HTERT RPE-1 (cell line): ENCODE results near the gene ZNF729.
"Not testable (repeated sequence)": the region's sequence is repeated elsewhere in the genome, so short reads cannot be mapped to it uniquely, and the experiment has no call there.

Experiments
- in situ Hi-C: fragments of 300-500 bp; cut with MboI; formaldehyde crosslinking; loops from 4 replicates; pipeline ENCODE4 v1.14.3; 2020; ENCODE audit warnings: low sequenced_read_pairs

Gene ZNF729

DNA sequence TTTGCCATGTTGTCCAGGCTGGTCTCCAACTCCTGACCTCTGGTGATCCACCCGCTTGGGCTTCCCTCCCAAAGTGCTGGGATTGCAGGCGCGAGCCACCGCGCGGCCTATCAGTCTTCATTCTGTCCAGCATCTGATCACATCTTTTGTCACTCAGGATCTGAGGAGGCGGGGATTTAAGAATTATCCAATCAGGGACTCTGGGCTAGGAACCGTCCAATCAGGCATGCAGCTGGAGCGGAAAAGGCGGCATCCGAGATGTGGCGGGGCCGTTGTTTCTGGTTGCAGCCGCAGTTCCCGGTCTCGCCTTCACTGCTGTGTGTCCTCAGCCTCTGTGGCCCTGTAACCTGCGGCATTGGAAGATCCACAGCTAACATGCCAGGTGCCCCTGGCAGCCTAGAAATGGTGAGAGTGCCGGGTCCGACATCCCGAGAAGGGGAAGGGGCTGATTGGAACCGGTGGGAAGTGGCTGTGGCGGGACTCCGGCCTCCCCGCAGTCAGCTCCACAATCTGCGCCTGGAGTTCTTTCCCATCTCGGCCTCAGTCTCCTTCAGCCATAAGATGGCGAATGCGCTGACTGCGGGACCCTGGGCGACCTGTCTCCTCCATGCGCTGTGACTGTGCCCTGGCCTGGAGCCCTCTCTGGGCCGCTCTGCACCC is at the start of gene ZNF729:
Gene ZNF729 (plus strand): TSS at position 291 of the 660 bp plus-strand sequence. CDS start 85 bp downstream, at position 376.
- in situ Hi-C loops, result no loop called here

DNA sequence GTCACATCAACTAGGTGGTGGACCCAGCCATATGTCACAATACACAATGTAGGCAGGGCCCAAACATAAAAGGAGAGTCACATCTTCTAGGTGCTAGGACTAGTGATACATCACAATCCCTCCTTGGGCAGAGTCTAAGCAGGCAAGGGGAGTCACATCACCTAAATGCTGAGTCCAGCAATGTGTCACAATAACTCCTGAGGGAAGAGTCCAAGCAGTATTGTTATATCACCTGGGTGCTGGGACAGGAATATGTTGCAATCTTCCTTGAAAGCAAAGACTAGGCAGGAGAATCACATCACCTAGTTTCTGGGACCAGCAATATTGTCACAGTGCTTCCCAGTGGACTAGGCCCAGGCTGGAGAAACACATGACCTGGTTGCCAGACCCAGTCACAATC is 29.4 kb upstream of the ZNF729 start:
- in situ Hi-C loops, result no loop called here

DNA sequence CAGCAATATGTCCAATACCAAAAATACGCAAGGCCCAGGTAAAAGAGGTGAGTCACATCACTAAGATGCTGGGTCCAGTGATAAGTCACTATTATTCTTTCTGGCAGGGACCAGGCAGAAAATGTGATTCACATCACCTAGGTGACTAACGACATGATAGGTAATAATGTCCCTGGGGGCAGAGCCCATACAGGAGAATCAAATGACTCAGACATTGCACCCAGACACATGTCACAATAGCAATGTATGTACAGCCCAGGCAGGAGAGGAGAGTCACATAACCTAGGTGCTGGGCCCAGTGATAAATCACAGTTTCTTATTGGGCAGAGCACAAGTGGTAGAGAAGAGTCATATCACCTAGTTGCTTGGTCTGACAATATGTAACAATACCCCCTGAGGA is 28.9 kb upstream of the ZNF729 start:
- in situ Hi-C loops, result no loop called here

DNA sequence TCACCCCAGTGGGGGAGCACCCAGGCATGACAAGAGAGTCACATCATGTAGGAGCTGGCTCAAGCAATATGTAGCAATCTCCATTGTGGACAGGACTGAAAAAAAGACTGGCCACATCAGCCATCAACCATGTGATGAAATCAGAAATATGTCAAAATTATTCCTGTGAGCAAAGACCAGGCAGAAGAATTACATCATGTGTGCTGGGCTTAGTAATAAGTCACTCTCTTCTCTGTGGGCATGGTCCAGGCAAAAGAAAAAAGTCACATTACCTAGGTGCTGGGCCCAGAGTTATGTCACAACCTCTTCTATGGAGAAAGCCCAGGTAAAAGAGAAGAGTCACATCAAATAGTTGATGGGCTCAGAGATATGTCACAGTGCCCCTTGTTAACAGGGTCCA is 28.3 kb upstream of the ZNF729 start:
- in situ Hi-C loops, result no loop called here

DNA sequence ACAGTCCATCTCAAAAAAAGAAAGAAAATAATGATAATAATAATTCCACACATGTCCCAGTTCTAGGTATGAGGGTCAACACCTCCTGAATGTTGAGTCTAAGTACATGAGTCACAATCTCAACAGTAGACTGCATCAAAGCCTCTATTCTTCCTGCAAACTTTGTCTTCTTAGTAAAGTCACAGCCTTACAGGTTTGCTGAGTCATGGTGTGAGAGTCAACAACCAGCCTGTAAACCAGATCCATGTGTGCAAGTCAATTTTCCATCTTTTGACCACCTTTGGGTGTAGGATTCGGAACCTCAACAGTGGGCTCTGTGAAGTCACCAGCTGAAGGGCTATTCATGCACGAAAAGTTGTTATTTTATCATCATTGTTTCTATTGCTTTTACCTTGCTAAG is 25.7 kb upstream of the ZNF729 start:
- in situ Hi-C loops, result no loop called here

DNA sequence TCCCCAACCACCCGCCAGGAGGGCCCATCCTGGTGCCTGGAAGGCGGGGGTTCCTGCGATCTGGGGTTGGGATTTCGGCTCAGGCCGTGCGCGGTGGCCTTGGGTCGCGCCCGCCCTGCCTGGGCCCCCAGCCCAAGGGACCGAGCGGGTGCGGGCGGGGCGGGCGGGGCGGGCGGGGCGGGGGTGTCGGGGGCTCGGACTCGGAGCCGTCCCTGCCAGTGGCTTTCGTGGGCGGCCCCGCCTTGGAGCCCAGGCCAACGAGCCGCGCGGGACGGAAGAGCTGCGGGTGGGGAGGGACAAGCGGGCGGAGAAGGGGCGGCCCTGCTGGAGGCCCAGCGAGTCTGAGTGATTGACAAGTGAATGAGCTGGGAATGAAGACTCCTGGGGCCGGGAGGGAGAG is 24.6 kb upstream of the ZNF729 start:
- in situ Hi-C loops, result no loop called here

DNA sequence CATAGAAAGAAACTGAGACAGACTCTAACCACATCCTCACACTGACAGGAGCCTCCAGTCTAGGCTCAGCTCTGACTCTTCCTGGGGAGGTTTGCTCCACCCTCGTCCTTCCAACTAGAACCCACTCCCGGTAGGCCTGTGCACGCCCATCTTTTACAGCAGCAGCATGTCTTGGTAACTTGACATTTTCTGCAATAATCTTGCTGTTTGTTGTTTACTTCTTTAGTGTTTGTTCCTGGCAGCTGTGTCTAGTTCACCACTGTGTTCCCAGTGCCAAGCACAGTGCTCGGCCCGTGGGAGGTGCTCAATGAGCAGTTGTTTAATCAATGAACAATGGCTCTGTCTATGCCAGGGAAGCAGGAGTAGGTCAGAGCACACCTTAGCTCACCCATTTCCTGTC is 23.1 kb upstream of the ZNF729 start:
- in situ Hi-C loops, result no loop called here

DNA sequence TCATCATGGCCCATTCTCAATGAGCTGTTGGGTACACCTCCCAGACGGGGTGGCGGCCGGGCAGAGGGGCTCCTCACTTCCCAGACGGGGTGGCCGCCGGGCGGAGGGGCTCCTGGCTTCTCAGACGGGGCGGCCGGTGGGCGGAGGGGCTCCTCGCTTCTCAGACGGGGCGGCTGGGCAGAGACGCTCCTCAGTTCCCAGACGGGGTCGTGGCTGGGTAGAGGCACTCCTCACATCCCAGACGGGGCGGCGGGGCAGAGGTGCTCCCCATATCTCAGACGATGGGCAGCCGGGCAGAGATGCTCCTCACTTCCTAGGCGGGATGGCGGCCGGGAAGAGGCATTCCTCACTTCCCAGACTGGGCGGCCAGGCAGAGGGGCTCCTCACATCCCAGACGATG is 35.3 kb downstream of the ZNF729 start:
- in situ Hi-C loops, result not testable (repeated sequence)

DNA sequence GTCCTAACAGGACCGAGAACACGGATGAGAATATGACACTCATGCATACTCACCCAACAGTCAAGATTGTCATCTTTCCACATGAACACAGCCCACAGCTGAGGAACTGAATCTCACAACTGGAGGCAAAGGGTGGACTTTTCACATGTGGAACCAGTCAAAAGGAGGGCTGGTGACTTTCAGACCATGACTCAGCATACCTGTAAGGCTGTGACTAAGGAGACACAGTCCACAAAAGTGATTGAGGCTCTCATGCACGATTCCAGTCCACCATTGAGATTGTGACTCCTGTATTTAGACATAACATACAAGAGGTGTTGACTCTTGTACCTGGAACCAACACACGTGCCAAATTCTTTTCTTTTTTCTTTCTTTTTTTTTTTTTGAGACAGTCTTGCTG is 40.0 kb downstream of the ZNF729 start:
- in situ Hi-C loops, result no loop called here

DNA sequence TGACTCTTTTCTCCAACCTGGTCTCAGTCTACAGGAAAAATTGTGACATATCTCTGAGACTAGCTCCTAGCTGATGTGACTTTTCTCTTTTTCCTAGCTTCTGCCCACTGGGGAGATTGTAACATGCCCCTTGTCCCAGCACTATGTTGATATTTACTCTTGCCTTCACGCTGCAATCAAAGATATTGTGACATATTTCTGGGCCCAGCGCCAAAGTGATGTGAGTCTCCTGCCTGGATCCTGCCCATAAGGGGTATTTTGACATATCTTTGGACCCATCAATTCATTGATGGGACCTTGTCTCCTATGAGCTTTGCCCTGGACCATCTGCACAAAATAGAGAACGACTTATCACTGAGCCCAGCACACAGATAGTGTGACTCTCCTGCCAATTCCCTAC is 41.1 kb downstream of the ZNF729 start:
- in situ Hi-C loops, result no loop called here

DNA sequence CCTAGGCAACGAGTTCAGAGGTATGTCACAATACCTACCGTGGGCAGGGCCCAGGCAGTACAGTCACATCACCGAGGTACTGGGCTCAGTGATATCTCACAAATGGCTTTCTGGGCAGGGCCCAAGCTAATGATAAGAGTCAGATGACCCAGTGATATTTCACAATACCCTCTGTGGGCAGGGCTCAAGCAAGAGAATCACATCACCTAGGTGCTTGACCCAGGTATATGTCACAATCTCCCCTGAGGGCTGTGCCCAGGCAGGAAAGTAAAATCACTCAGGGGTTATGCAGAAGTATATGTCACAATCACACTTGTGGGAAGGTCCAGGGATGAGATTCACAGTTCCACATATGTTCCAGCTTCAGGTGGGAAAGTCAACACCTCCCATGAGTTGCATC is 45.3 kb downstream of the ZNF729 start:
- in situ Hi-C loops, result no loop called here

DNA sequence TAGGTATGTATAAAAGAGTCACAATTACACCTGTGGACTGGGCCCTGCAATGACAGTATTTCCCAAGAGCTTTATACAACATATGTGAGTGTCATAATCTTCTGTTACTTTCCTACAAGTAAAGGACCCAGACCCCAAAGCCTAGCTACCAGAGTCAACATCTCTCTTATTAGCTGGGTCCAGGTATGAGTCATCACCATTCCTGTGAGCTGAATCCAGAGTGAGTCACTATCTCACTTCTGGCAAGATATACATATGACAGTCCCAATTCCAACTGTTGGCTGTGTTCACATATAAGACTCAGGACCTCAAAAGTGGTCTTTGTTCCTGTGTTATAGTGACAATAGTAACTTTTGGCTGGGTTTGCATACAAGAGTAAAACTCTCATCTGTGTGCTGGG is 46.7 kb downstream of the ZNF729 start:
- in situ Hi-C loops, result no loop called here

DNA sequence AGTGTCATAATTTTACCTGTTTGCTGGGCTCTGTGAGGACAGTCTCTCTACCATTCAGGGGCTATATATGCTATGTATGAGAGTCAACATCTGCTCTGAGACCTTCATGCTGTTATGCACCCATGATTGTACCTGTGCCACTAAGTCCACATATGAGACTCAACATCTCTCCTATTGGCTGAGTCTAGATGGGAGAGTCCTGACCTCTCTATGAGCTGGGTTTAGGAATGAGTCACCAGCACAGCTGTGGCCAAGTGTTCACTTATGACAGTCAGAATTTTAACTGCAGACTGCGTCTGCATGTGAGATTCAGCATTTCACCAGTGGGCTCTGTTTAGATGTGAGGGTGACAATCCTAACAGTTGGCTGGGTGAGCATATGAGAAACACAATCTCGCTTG is 49.5 kb downstream of the ZNF729 start:
- in situ Hi-C loops, result no loop called here

DNA sequence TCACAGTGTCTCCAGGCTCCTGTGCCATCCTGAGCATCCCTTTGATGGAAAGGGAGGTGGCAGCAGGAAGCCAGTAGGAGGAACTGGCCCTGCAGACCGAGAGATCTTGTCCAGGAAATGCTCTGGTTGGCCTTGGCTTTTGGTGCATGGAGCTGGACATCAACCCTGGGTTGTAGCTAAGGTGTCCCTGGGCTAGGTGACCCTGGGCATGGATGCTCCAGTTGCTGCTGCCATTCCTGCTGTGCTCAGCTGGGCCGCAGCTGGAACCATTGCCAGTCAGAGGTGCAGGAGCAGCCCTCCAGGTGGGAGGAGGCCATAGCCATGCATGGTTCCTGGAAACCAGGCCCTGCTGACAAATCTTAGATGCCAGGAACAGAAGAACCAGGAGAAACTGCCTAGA is 68.4 kb downstream of the ZNF729 start:
- in situ Hi-C loops, result no loop called here
